CD4-positive, CD25-positive, alpha-beta regulatory T cell (primary cell): ENCODE data around the gene PCA3. TPM values are rescaled to one million over a fixed set of nuclear protein-coding genes. Genes with fewer than 3 reads are reported as not detected.

Experiments used
- ATAC-seq, 2 donors: fragments of 150-1000 bp; cut with Tn5 transposase; one replicate each; pipeline ENCODE4 v1.10.0; 2021; ENCODE audit warnings: low read depth in 2 of 2, moderate number of reproducible peaks in 2 of 2, moderate library complexity in 1 of 2
- DNase-seq, 3 donors: peaks; one replicate each; pipeline versions ENCODE4 v3.0.0 to v3.0.0-alpha.2; 2012 to 2022; ENCODE audit warnings: mixed read lengths in 1 of 3
- H3K27ac ChIP-seq: one replicate; pipeline ENCODE4 v1.7.0; 2013; ENCODE audit warnings: mild to moderate bottlenecking, low read length; ENCODE audit not compliant: insufficient read depth, poor library complexity, severe bottlenecking
- H3K27me3 ChIP-seq: one replicate; pipeline ENCODE4 v1.7.0; 2013; ENCODE audit warnings: low read length; ENCODE audit not compliant: control insufficient read depth, insufficient read depth
- H3K36me3 ChIP-seq: one replicate; pipeline ENCODE4 v1.7.0; 2013; ENCODE audit warnings: mild to moderate bottlenecking, low read length, moderate library complexity; ENCODE audit not compliant: control insufficient read depth, insufficient read depth
- H3K4me1 ChIP-seq: 2 replicates; pipeline ENCODE4 v1.7.0; 2013; ENCODE audit warnings: mild to moderate bottlenecking, low read length; ENCODE audit not compliant: insufficient read depth, control insufficient read depth, poor library complexity, severe bottlenecking
- H3K4me3 ChIP-seq: one replicate; pipeline ENCODE4 v1.7.0; 2013; ENCODE audit warnings: low read depth, mild to moderate bottlenecking, low read length, moderate library complexity
- H3K9me3 ChIP-seq, 2 experiments: 1 replicate in 1 of 2; 2 replicates in 1 of 2; pipeline ENCODE4 v1.7.0; 2013; ENCODE audit warnings: low read length in 2 of 2, mild to moderate bottlenecking in 1 of 2, moderate library complexity in 1 of 2; ENCODE audit not compliant: control insufficient read depth in 2 of 2
- H3K27ac Mint-ChIP-seq, 3 donors: one replicate each; pipeline ENCODE4 v1.8.0; 2020 to 2022; ENCODE audit warnings: mild to moderate bottlenecking in 3 of 3, mixed read lengths in 3 of 3, moderate library complexity in 2 of 3
- H3K27me3 Mint-ChIP-seq: one replicate; pipeline ENCODE4 v1.8.0; 2022; ENCODE audit warnings: mild to moderate bottlenecking, mixed read lengths
- H3K36me3 Mint-ChIP-seq: one replicate; pipeline ENCODE4 v1.8.0; 2020; ENCODE audit warnings: mixed read lengths
- H3K4me1 Mint-ChIP-seq, 4 donors: one replicate each; pipeline ENCODE4 v1.8.0; 2020 to 2022; ENCODE audit warnings: mixed read lengths in 4 of 4, mild to moderate bottlenecking in 1 of 4
- H3K4me3 Mint-ChIP-seq, 4 donors: one replicate each; pipeline ENCODE4 v1.8.0; 2020 to 2022; ENCODE audit warnings: mild to moderate bottlenecking in 4 of 4, mixed read lengths in 4 of 4, moderate library complexity in 3 of 4
- H3K9me3 Mint-ChIP-seq, 7 donors: one replicate each; pipeline ENCODE4 v1.8.0; 2020 to 2022; ENCODE audit warnings: mixed read lengths in 7 of 7, mild to moderate bottlenecking in 3 of 7, moderate library complexity in 2 of 7
- polyA plus RNA-seq, 4 donors: library from polyadenylated mRNA; unstranded; fragments of 300-500 nt; fragmentation: Illumina TruSeq; gene quantifications; one replicate each; pipeline ENCODE4 v1.2.3, GENCODE V29; 2021
- total RNA-seq: library from RNA; stranded (reverse); gene quantifications from one replicate; pipeline ENCODE4 v1.2.3, GENCODE V29; 2022

PCA3 gene
- total and polyA plus RNA-seq, 5 donors from 2014 or later = not detected

DNA sequence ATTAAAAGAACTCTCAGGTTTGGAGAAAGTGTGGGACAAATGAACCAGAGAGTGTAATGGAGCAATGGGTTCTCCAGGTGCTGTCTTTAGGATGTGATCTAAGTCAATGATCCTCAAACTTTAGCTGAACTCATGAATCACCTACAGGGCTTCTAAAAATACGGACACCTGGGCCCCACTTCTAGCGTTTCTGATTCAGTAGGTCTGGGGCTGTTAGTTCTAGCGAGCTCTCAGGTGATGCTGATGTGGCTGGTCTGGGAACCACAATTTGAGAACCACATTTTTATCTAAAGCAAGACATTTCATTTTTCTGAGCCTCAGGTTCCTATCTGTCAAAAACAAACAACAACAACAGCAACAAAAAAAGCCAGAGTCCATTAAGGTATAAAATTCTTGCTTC lies 35.1 kb upstream of the PCA3 start:
- ATAC-seq (no peak), DNase-seq (no peak)
- Mint-ChIP-seq H3K4me1 (no peaks in the 10 kb centered on the region), H3K9me3 (no peaks in the 10 kb centered on the region), H3K4me3 (no peak overlapping the region), H3K36me3 (no peaks in the 10 kb centered on the region), H3K27ac (no peak overlapping the region), H3K27me3 (peaks cover 30% of the 10 kb centered on the region)
- no peak overlapping the region for H3K27ac ChIP-seq
- H3K4me3 ChIP-seq = no peak overlapping the region
- H3K36me3 ChIP-seq = no peaks in the 10 kb centered on the region
- no peaks in the 10 kb centered on the region for H3K9me3 ChIP-seq
- H3K4me1 ChIP-seq = no peaks in the 10 kb centered on the region
- H3K27me3 ChIP-seq = no peaks in the 10 kb centered on the region

- Mint-ChIP-seq H3K4me3 (no peak overlapping the region), H3K27me3 (peaks cover 30% of the 10 kb centered on the region), H3K4me1 (no peaks in the 10 kb centered on the region), H3K27ac (no peak overlapping the region), H3K36me3 (no peaks in the 10 kb centered on the region), H3K9me3 (peaks cover 0 to 3% (median 0%) of the 10 kb centered on the region in 7 donors)
- Histone ChIP-seq H3K4me3 (no peak overlapping the region), H3K27me3 (no peaks in the 10 kb centered on the region), H3K9me3 (no peaks in the 10 kb centered on the region), H3K4me1 (no peaks in the 10 kb centered on the region), H3K36me3 (no peaks in the 10 kb centered on the region), H3K27ac (no peak overlapping the region)
- DNase-seq (no peak), ATAC-seq (no peak)
These were observed 34.1 kb upstream of the PCA3 start for GRCh38 chr9:76729980-76730737.

GRCh38 chr9:76730801-76731200 lies 33.4 kb upstream of the PCA3 start:
- H3K9me3 Mint-ChIP-seq = peaks cover 0 to 3% (median 0%) of the 10 kb centered on the region in 7 donors
- ATAC-seq (no peak), DNase-seq (no peak)
- H3K4me3 ChIP-seq = no peak overlapping the region
- no peaks in the 10 kb centered on the region for H3K27me3 ChIP-seq
- H3K4me1 Mint-ChIP-seq = no peaks in the 10 kb centered on the region
- H3K4me3 Mint-ChIP-seq = no peak overlapping the region
- no peaks in the 10 kb centered on the region for H3K9me3 ChIP-seq
- no peak overlapping the region for H3K27ac ChIP-seq
- no peaks in the 10 kb centered on the region for H3K36me3 Mint-ChIP-seq
- no peaks in the 10 kb centered on the region for H3K36me3 ChIP-seq
- peaks cover 30% of the 10 kb centered on the region for H3K27me3 Mint-ChIP-seq
- H3K4me1 ChIP-seq = no peaks in the 10 kb centered on the region
- no peak overlapping the region for H3K27ac Mint-ChIP-seq

DNA sequence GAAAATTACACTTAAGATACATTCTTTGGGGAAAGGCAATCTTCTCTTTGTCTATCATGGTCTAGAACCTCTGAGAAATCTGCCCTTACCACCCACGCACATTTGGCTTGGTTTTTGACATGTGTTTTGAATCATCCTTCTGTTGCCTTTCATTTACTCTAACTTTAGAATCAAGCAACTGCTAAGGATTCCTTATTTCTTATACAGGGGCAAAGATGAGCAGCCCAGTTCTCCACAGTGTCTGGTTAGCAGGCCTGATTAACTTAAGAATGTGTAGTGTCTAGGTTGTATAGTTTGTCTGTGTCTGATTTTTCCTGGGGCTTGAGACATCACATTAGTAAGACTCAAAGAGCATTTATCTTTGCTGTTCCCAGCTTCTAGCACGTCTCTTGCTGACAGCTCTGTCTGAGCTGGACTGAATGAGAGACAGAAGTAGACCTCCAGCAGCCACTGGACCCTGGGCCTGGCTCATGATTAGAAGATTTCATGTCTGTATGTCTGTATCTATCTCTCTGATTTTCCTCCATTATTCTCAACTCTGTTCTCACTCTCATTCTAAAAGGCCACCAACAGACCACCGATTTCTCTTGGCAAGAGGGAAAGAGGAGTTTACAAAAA lies 31.8 kb upstream of the PCA3 start:
- peaks cover 0 to 3% (median 0%) of the 10 kb centered on the region in 7 donors for H3K9me3 Mint-ChIP-seq
- no peak overlapping the region for H3K27ac Mint-ChIP-seq
- Histone ChIP-seq H3K4me3 (no peak overlapping the region), H3K9me3 (no peaks in the 10 kb centered on the region), H3K4me1 (no peaks in the 10 kb centered on the region), H3K27me3 (no peaks in the 10 kb centered on the region), H3K36me3 (no peaks in the 10 kb centered on the region), H3K27ac (no peak overlapping the region)
- H3K4me3 Mint-ChIP-seq = no peak overlapping the region
- peaks cover 23% of the 10 kb centered on the region for H3K27me3 Mint-ChIP-seq
- no peaks in the 10 kb centered on the region for H3K4me1 Mint-ChIP-seq
- H3K36me3 Mint-ChIP-seq = no peaks in the 10 kb centered on the region
- DNase-seq (no peak), ATAC-seq (no peak)

GRCh38 chr9:76733096-76733495 lies 31.1 kb upstream of the PCA3 start:
- peaks cover 28% of the 10 kb centered on the region for H3K27me3 Mint-ChIP-seq
- H3K27ac ChIP-seq = no peak overlapping the region
- H3K36me3 ChIP-seq = no peaks in the 10 kb centered on the region
- H3K27me3 ChIP-seq = no peaks in the 10 kb centered on the region
- H3K4me3 ChIP-seq = no peak overlapping the region
- no peaks in the 10 kb centered on the region for H3K36me3 Mint-ChIP-seq
- DNase-seq (no peak), ATAC-seq (no peak)
- no peak overlapping the region for H3K4me3 Mint-ChIP-seq
- H3K4me1 ChIP-seq = no peaks in the 10 kb centered on the region
- H3K9me3 ChIP-seq = no peaks in the 10 kb centered on the region
- H3K4me1 Mint-ChIP-seq = no peaks in the 10 kb centered on the region
- no peak overlapping the region for H3K27ac Mint-ChIP-seq
- H3K9me3 Mint-ChIP-seq = peaks cover 0 to 3% (median 0%) of the 10 kb centered on the region in 7 donors

- no peaks in the 10 kb centered on the region for H3K36me3 ChIP-seq
- DNase-seq (no peak), ATAC-seq (no peak)
- no peak overlapping the region for H3K4me3 Mint-ChIP-seq
- H3K27me3 Mint-ChIP-seq = peaks cover 33% of the 10 kb centered on the region
- H3K9me3 Mint-ChIP-seq = peaks cover 0 to 3% (median 0%) of the 10 kb centered on the region in 7 donors
- H3K27ac ChIP-seq = no peak overlapping the region
- H3K4me1 ChIP-seq = no peaks in the 10 kb centered on the region
- H3K36me3 Mint-ChIP-seq = no peaks in the 10 kb centered on the region
- no peak overlapping the region for H3K27ac Mint-ChIP-seq
- no peaks in the 10 kb centered on the region for H3K9me3 ChIP-seq
- no peaks in the 10 kb centered on the region for H3K4me1 Mint-ChIP-seq
- peaks cover 4% of the 10 kb centered on the region for H3K27me3 ChIP-seq
- no peak overlapping the region for H3K4me3 ChIP-seq
These were observed 29.5 kb upstream of the PCA3 start for GRCh38 chr9:76734716-76735115.

DNA sequence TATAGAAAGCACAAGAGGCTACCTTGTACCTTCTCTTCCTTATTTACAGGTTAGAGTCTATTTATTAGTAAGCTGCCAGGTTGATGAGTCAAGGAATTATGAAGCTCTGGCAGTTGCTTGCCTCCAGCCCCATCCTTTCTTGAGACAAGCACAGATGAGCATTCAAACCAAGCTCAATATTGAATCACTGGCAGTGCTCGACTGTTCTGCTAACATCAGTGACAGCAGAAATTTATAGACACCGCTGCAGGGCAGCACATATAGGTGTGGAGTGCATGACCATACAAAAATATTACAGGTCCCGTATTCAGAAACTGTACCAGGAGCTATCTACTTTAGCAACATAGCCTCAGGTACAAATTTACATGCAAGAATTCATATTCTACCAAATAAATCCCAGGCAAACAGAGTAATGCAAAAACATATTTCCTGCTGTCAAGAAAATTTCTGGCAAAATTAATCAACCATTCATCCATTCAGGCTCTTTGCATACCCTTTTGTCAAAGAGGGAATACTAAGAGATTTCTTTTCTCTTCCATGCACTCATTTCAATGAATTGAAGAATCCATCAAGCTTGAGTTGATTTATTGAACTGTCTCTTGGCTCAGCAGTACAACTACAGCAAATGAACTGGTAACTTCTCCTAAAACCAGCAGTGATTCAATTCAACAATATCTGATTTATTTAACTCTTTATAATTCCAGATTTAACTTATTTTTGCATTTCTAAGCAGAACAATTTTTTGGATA lies 26.9 kb upstream of the PCA3 start:
- no peaks in the 10 kb centered on the region for H3K4me1 Mint-ChIP-seq
- Histone ChIP-seq H3K27me3 (peaks cover 4% of the 10 kb centered on the region), H3K27ac (no peak overlapping the region), H3K4me3 (no peak overlapping the region), H3K9me3 (no peaks in the 10 kb centered on the region), H3K36me3 (no peaks in the 10 kb centered on the region), H3K4me1 (no peaks in the 10 kb centered on the region)
- H3K9me3 Mint-ChIP-seq = peaks cover 0 to 3% (median 2%) of the 10 kb centered on the region in 7 donors
- ATAC-seq (no peak), DNase-seq (no peak)
- peaks cover 30% of the 10 kb centered on the region for H3K27me3 Mint-ChIP-seq
- H3K27ac Mint-ChIP-seq = no peak overlapping the region
- H3K36me3 Mint-ChIP-seq = no peaks in the 10 kb centered on the region
- H3K4me3 Mint-ChIP-seq = no peak overlapping the region
